H1 (cell line): Measurements from ENCODE around the gene LCLAT1. TPM values are rescaled to one million over a fixed set of nuclear protein-coding genes. Genes with fewer than 3 reads are reported as not detected.

Source experiments
- JUN ChIP-seq: IDR thresholded peaks from 2 replicates; pipeline ENCODE4 v1.6.1; 2011; ENCODE audit warnings: low read depth, mild to moderate bottlenecking, improper control_type of control experiment, low read length
- KDM1A ChIP-seq: fragments of 200-600, 300-600 bp; sonication (generic); IDR thresholded peaks from 2 replicates; pipeline ENCODE4 v1.7.1; 2016; ENCODE audit warnings: mild to moderate bottlenecking, low read length, borderline replicate concordance
- SIRT6 ChIP-seq: IDR thresholded peaks from one replicate; pipeline ENCODE4 v1.7.1; 2012; ENCODE audit warnings: low read length, inconsistent platforms
- SRF ChIP-seq: IDR thresholded peaks from 2 replicates; pipeline ENCODE4 v1.6.1; 2011; ENCODE audit warnings: mild to moderate bottlenecking, low read depth, low read length, moderate library complexity
- SUZ12 ChIP-seq: fragments of 200-600 bp; sonication (generic); IDR thresholded peaks from 2 replicates; pipeline ENCODE4 v1.6.1; 2012; ENCODE audit warnings: mild to moderate bottlenecking, inconsistent platforms, low read length, moderate library complexity, mixed read lengths
- polyA plus RNA-seq, 7 experiments: library from polyadenylated mRNA; depleted of rRNA in 3 of 7; stranded (reverse) in 5 of 7; unstranded in 2 of 7; fragments of >200 nt in 5 of 7; fragments of 200-250 nt in 2 of 7; gene quantifications; 1 replicate in 5 of 7; 2 replicates in 1 of 7; 4 replicates in 1 of 7; pipeline versions ENCODE4 v1.2.1 to v1.2.3, GENCODE V29; 2011 to 2013; ENCODE audit warnings: missing spikeins in 2 of 7, mixed read lengths in 2 of 7
- total RNA-seq: library from RNA; stranded (reverse); fragmentation: NEBNext Ultra II Directional; extraction: Animal tissue kit (Norgen Biotek cat#: 25700); gene quantifications from 2 replicates; pipeline ENCODE4 v1.2.1, GENCODE V29; 2021

LCLAT1 gene
- total and polyA plus RNA-seq, 2 of the 8 experiments (the other 6 are each of a cell fraction or from before 2014, with no cell fraction given): 7.6 to 22.0 TPM

GRCh38 chr2:30481323-30481800 lies 34.3 kb downstream of the LCLAT1 start (continued):
- TF ChIP-seq SUZ12: no peak
- no peak for TF ChIP-seq JUN
- no peak for TF ChIP-seq SIRT6
- no peak for TF ChIP-seq KDM1A
- no peak for TF ChIP-seq SRF
- TF ChIP-seq, all 59 proteins: peak for 0
